Mesothelial cell of epicardium (in vitro differentiated cells): ENCODE data around the gene SNRNP25. TPM values are rescaled to one million over a fixed set of nuclear protein-coding genes. Genes with fewer than 3 reads are reported as not detected.
"Not testable (repeated sequence)": the region's sequence is repeated elsewhere in the genome, so short reads cannot be mapped to it uniquely, and the experiment has no call there.

ENCODE experiments used
- DNase-seq, 2 experiments: peaks; one replicate each; pipeline ENCODE4 v3.0.0; 2021; ENCODE audit warnings: low spot score in 2 of 2; ENCODE audit not compliant: unreplicated experiment in 2 of 2
- H3K27ac Mint-ChIP-seq: 2 replicates; pipeline ENCODE4 v1.8.0; 2021; ENCODE audit warnings: mixed read lengths
- H3K27me3 Mint-ChIP-seq: 2 replicates; pipeline ENCODE4 v1.8.0; 2021; ENCODE audit warnings: low read depth, mixed read lengths
- H3K36me3 Mint-ChIP-seq: 2 replicates; pipeline ENCODE4 v1.8.0; 2021; ENCODE audit warnings: mixed read lengths
- H3K4me1 Mint-ChIP-seq: 2 replicates; pipeline ENCODE4 v1.8.0; 2021; ENCODE audit warnings: mixed read lengths
- H3K4me3 Mint-ChIP-seq: 2 replicates; pipeline ENCODE4 v1.8.0; 2021; ENCODE audit warnings: mild to moderate bottlenecking, moderate library complexity, mixed read lengths
- H3K9me3 Mint-ChIP-seq: 2 replicates; pipeline ENCODE4 v1.8.0; 2021; ENCODE audit warnings: mixed read lengths
- CTCF ChIP-seq: fragments of 200-600 bp; sonication (generic); IDR thresholded peaks from one replicate; pipeline ENCODE4 v1.5.0; 2021; ENCODE audit warnings: antibody characterized with exemption; ENCODE audit not compliant: unreplicated experiment
- total RNA-seq: library from RNA; stranded (reverse); gene quantifications from 3 replicates; pipeline ENCODE4 v1.2.1, GENCODE V29; 2021

Gene SNRNP25
- total RNA-seq, result 33.1 to 34.8 TPM (median 33.9 TPM) in 3 replicates

GRCh38 chr16:53346-54236 lies at the start of gene SNRNP25, which contains the start of gene POLR3K:
Gene SNRNP25 (plus strand): TSS chr16:53828. CDS start chr16:54017, 189 bp downstream.
Gene POLR3K (minus strand): TSS chr16:53608. CDS start chr16:53586, 22 bp downstream.
- peak within 1 kb of the TSS; percentile 95 for H3K27ac Mint-ChIP-seq
- no peaks in the 10 kb centered on the region for H3K27me3 Mint-ChIP-seq
- H3K36me3 Mint-ChIP-seq, result peaks cover 13% of the 10 kb centered on the region
- no peak for TF ChIP-seq CTCF
- H3K4me3 Mint-ChIP-seq, result peak within 1 kb of the TSS; percentile 94
- peaks cover 14% of the 10 kb centered on the region for H3K4me1 Mint-ChIP-seq
- peak; percentile 97 to 98 for DNase-seq
- H3K9me3 Mint-ChIP-seq, result no peaks in the 10 kb centered on the region

DNA sequence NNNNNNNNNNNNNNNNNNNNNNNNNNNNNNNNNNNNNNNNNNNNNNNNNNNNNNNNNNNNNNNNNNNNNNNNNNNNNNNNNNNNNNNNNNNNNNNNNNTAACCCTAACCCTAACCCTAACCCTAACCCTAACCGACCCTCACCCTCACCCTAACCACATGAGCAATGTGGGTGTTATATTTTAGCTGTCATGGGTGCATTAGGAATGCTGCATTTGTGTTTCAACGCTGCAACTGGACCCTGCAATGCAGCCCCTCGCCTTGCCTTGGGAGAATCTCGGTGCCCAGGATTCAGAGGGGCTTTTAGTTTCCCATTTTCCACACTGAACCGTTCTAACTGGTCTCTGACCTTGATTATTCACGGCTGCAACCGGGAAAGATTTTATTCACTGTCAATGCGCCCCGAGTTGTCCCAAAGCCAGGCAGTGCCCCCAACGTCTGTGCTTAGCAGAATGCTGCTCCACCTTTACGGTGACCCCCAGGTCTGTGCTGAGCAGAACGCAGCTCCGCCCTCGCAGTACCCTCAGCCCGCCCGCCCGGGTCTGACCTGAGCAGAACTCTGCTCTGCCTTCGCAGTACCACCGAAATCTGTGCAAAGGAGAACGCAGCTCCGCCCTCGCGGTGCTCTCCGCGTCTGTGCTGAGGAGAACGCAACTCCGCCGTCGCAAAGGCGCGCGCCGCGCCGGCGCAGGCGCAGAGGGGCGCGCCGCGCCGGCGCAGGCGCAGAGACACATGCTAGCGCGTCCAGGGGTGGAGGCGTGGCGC lies 43.5 kb upstream of the SNRNP25 start:
- no peak for DNase-seq
- no peaks in the 10 kb centered on the region for H3K4me1 Mint-ChIP-seq
- TF ChIP-seq CTCF, result no peak
- no peaks in the 10 kb centered on the region for H3K27me3 Mint-ChIP-seq
- H3K36me3 Mint-ChIP-seq, result no peaks in the 10 kb centered on the region
- no peaks in the 10 kb centered on the region for H3K9me3 Mint-ChIP-seq
- H3K4me3 Mint-ChIP-seq, result peak overlapping the region; percentile 41
- no peak overlapping the region for H3K27ac Mint-ChIP-seq

DNA sequence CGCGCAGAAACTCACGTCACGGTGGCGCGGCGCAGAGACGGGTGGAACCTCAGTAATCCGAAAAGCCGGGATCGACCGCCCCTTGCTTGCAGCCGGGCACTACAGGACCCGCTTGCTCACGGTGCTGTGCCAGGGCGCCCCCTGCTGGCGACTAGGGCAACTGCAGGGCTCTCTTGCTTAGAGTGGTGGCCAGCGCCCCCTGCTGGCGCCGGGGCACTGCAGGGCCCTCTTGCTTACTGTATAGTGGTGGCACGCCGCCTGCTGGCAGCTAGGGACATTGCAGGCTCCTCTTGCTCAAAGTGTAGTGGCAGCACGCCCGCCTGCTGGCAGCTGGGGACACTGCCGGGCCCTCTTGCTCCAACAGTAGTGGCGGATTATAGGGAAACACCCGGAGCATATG lies 42.9 kb upstream of the SNRNP25 start:
- not testable (repeated sequence) for H3K27ac Mint-ChIP-seq
- peak in 1 of 2 experiments; percentile 80 for DNase-seq

GRCh38 chr16:17062-17765 lies 36.4 kb upstream of the SNRNP25 start:
- not testable (repeated sequence) for H3K4me3 Mint-ChIP-seq, H3K27me3 Mint-ChIP-seq, H3K27ac Mint-ChIP-seq, H3K4me1 Mint-ChIP-seq, DNase-seq, H3K36me3 Mint-ChIP-seq, H3K9me3 Mint-ChIP-seq

More for the DNA sequence above, 42.9 kb upstream of the SNRNP25 start:
- not testable (repeated sequence) for H3K4me1 Mint-ChIP-seq, H3K27me3 Mint-ChIP-seq, H3K36me3 Mint-ChIP-seq, H3K9me3 Mint-ChIP-seq, H3K4me3 Mint-ChIP-seq
- peak; percentile 34 for TF ChIP-seq CTCF

DNA sequence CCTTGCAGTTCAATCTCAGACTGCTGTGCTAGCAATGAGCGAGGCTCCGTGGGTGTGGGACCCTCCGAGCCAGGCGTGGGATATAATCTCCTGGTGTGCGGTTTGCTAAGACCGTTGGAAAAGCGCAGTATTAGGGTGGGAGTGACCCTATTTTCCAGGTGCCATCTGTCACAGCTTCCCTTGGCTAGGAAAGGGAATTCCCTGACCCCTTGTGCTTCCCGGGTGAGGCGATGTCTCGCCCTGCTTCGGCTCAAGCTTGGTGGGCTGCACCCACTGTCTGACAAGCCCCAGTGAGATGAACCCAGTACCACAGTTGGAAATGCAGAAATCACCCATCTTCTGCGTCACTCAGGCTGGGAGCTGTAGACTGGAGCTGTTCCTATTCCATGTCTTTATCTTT lies 32.7 kb upstream of the SNRNP25 start:
- not testable (repeated sequence) for H3K9me3 Mint-ChIP-seq, DNase-seq, H3K4me3 Mint-ChIP-seq, H3K36me3 Mint-ChIP-seq, H3K27me3 Mint-ChIP-seq, H3K4me1 Mint-ChIP-seq, H3K27ac Mint-ChIP-seq

DNA sequence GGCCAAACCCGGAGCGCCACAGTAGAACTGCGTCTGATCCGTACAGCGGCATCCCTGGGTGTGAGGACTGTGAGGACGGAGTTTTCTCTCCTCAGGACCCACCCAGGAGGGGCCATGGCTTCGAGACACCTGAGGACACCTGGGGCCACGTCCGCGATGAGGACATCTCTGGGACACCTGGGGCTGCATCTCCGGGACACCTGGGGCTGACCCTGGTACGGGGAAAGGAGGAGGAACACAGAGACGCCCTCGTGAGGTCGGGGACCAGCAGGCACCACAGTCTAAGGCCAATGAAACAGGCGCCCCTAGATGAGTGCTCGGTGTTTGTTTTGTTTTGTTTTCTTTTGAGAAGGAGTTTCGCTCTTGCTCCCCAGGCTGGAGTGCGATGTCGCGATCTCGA lies 29.5 kb upstream of the SNRNP25 start:
- not testable (repeated sequence) for H3K27ac Mint-ChIP-seq, H3K27me3 Mint-ChIP-seq, DNase-seq, H3K4me3 Mint-ChIP-seq, H3K4me1 Mint-ChIP-seq, H3K36me3 Mint-ChIP-seq, H3K9me3 Mint-ChIP-seq

DNA sequence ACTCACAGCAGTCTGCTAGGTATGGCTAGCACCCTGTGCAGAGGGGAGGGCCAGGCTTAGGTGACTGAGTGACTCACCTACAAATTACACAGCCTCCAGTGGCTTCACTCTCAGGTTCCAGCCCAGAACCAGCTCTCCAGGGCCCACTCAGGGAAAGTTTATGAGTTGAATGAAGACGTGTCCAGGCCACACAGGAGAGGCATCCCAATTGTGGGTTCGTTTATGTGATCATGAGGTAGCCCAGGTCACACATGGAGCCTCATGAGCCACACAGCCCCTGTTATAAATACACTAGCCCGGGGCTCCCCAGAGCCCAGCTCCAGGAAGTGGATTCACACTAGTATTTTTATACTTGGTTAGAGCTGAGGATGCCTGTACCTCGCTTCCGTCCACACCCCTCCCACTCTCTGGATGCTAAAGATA lies 27.7 kb upstream of the SNRNP25 start:
- not testable (repeated sequence) for DNase-seq, H3K9me3 Mint-ChIP-seq, H3K27ac Mint-ChIP-seq, H3K4me1 Mint-ChIP-seq, H3K4me3 Mint-ChIP-seq, H3K36me3 Mint-ChIP-seq, H3K27me3 Mint-ChIP-seq

GRCh38 chr16:30627-31026 lies 23.0 kb upstream of the SNRNP25 start:
- peaks cover 10% of the 10 kb centered on the region for H3K4me1 Mint-ChIP-seq
- H3K4me3 Mint-ChIP-seq, DNase-seq, H3K36me3 Mint-ChIP-seq, H3K27ac Mint-ChIP-seq, H3K9me3 Mint-ChIP-seq, H3K27me3 Mint-ChIP-seq: not testable (repeated sequence)

DNA sequence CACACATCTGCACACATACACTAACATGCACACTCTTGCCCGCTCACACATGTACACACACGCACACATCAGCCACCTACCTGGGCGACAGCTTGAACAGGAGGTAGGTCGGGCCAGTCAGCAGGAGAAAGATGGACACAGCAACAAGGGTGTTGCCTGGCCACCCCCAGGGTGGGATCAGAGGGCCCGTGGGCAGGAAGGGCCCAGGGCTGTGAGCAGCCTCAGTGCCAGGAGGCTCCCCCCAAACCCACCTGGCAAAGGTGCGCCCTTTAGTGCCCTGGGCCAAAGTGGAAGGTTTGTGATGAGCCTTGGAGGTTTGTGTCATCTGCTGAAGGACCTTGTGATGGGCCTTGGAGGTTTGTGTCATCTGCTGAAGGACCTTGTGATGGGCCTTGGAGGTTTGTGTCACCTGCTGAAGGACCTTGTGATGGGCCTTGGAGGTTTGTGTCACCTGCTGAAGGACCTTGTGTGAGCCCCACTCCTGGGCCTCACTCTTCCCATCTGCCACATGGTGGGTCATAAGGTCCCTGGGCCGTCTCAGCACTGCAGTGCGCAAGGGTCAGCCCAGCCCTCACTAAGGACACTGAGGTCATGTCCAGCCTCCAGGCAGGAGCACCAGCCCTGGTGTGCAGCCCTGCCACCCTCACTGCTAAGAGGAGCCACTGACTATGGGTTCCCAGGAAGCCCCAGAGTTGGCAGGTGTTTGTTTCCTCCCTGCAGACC lies 20.3 kb upstream of the SNRNP25 start:
- DNase-seq, H3K9me3 Mint-ChIP-seq, H3K27ac Mint-ChIP-seq, H3K4me3 Mint-ChIP-seq, H3K36me3 Mint-ChIP-seq, H3K27me3 Mint-ChIP-seq: not testable (repeated sequence)
- peaks cover 10% of the 10 kb centered on the region for H3K4me1 Mint-ChIP-seq
